Lung (tissue), 12 donors: ENCODE results near the gene CLCN2. TPM values are rescaled to one million over a fixed set of nuclear protein-coding genes. Genes with fewer than 3 reads are reported as not detected.

ENCODE experiments used
- ATAC-seq: fragments of 200-7000 bp; cut with Tn5 transposase; one replicate; pipeline ENCODE4 v1.9.1; 2020; ENCODE audit warnings: moderate number of reproducible peaks; ENCODE audit not compliant: insufficient read depth, low FRiP score
- DNase-seq, 3 donors: peaks; one replicate each; pipeline ENCODE4 v3.0.0-alpha.2; 2013 to 2017
- H3K27ac ChIP-seq, 2 donors: one replicate each; pipeline ENCODE4 v1.5.1; 2013; ENCODE audit warnings: mild to moderate bottlenecking in 2 of 2, moderate library complexity in 2 of 2, control low read depth in 1 of 2, inconsistent platforms in 1 of 2, low read depth in 1 of 2, low read length in 1 of 2
- H3K27me3 ChIP-seq, 3 donors: one replicate each; pipeline ENCODE4 v1.5.1; 2013; ENCODE audit warnings: low read length in 2 of 3; ENCODE audit not compliant: control insufficient read depth in 3 of 3, insufficient read depth in 3 of 3
- H3K36me3 ChIP-seq, 4 donors: one replicate each; pipeline ENCODE4 v1.5.1; 2013; ENCODE audit warnings: low read length in 4 of 4, mild to moderate bottlenecking in 1 of 4, moderate library complexity in 1 of 4; ENCODE audit not compliant: control insufficient read depth in 4 of 4, insufficient read depth in 4 of 4
- H3K4me1 ChIP-seq, 5 donors: one replicate each; pipeline ENCODE4 v1.5.1; 2013; ENCODE audit warnings: low read length in 5 of 5, mild to moderate bottlenecking in 2 of 5, moderate library complexity in 1 of 5; ENCODE audit not compliant: control insufficient read depth in 5 of 5, insufficient read depth in 5 of 5
- H3K4me3 ChIP-seq: one replicate; pipeline ENCODE4 v1.5.1; 2013; ENCODE audit warnings: mild to moderate bottlenecking, control low read depth, moderate library complexity
- H3K9ac ChIP-seq, 2 donors: one replicate each; pipeline ENCODE4 v1.5.1; 2013; ENCODE audit warnings: low read length in 2 of 2, control low read depth in 1 of 2; ENCODE audit not compliant: insufficient read depth in 1 of 2
- H3K9me3 ChIP-seq, 4 donors: one replicate each; pipeline ENCODE4 v1.5.1; 2013; ENCODE audit warnings: low read length in 3 of 4, mild to moderate bottlenecking in 1 of 4, moderate library complexity in 1 of 4; ENCODE audit not compliant: control insufficient read depth in 4 of 4, insufficient read depth in 3 of 4
- CTCF ChIP-seq: IDR thresholded peaks from 2 replicates; pipeline ENCODE4 v1.5.1; 2012; ENCODE audit warnings: mild to moderate bottlenecking; ENCODE audit errors: control extremely low read depth, extremely low read depth
- WGBS, 2 donors: extraction: QIAGEN DNeasy Blood & Tissue Kit; methylation state at CpG; one replicate each; pipeline ENCODE4 v1.1.7; 2013; 5-methylcytosine and 5-hydroxymethylcytosine counted together
- polyA plus RNA-seq, 2 donors: library from polyadenylated mRNA; stranded (reverse); fragments of 200-250 nt; gene quantifications; one replicate each; pipeline ENCODE4 v1.2.1, GENCODE V29; 2013
- total RNA-seq, 2 donors: library from RNA; depleted of rRNA in 1 of 2; stranded (reverse); fragments of >200 nt in 1 of 2; gene quantifications; one replicate each; pipeline ENCODE4 v1.2.1, GENCODE V29; 2014 to 2021
- donor health status: control.
- donor health status: control.
- donor health status: Bipolar disorder and iron deficiency.
- donor health status: healthy.
- donor health status: DM: yes; HTN: yes; CAD: no.

CLCN2 gene
- total and polyA plus RNA-seq, 4 donors = 2.7 to 8.7 (median 5.4) TPM

- no peak overlapping the region for H3K9ac ChIP-seq
- H3K4me3 ChIP-seq = no peak overlapping the region
- no peaks in the 10 kb centered on the region for H3K27me3 ChIP-seq
- no peak overlapping the region for H3K27ac ChIP-seq
- no peak for TF ChIP-seq CTCF
- H3K4me1 ChIP-seq = peaks cover 0 to 17% (median 1%) of the 10 kb centered on the region in 5 donors
- H3K36me3 ChIP-seq = peaks cover 2 to 7% (median 3%) of the 10 kb centered on the region in 4 donors
- ATAC-seq (no peak), DNase-seq (no peak)
- 80 to 82% methylated on average over 6 of the region's 6 CpGs for WGBS, 2 donors
- no peaks in the 10 kb centered on the region for H3K9me3 ChIP-seq
Observed at GRCh38 chr3:184373422-184373821, 12.0 kb upstream of the CLCN2 start.

GRCh38 chr3:184372911-184373310, 11.5 kb upstream of the CLCN2 start:
- Histone ChIP-seq H3K4me1 (peaks cover 0 to 12% (median 1%) of the 10 kb centered on the region in 5 donors), H3K27me3 (no peaks in the 10 kb centered on the region), H3K4me3 (no peak overlapping the region), H3K9ac (no peak overlapping the region), H3K9me3 (no peaks in the 10 kb centered on the region), H3K27ac (no peak overlapping the region), H3K36me3 (peaks cover 3 to 8% (median 7%) of the 10 kb centered on the region in 4 donors)
- TF ChIP-seq CTCF = no peak
- ATAC-seq (no peak), DNase-seq (no peak)
- 73 to 84% methylated on average over 5 of the region's 5 CpGs for WGBS, 2 donors

GRCh38 chr3:184372296-184372821, 11.0 kb upstream of the CLCN2 start:
- DNase-seq (no peak), ATAC-seq (no peak)
- no peak for TF ChIP-seq CTCF
- Histone ChIP-seq H3K4me3 (no peak overlapping the region), H3K27me3 (no peaks in the 10 kb centered on the region), H3K9ac (no peak overlapping the region), H3K9me3 (no peaks in the 10 kb centered on the region), H3K36me3 (peaks cover 3 to 11% (median 8%) of the 10 kb centered on the region in 4 donors), H3K27ac (no peak overlapping the region), H3K4me1 (peaks cover 0 to 7% (median 1%) of the 10 kb centered on the region in 5 donors)
- 74 to 85% methylated on average over 8 of the region's 8 CpGs for WGBS, 2 donors

GRCh38 chr3:184371570-184372018, 10.2 kb upstream of the CLCN2 start:
- Histone ChIP-seq H3K4me1 (peaks cover 0 to 7% (median 3%) of the 10 kb centered on the region in 5 donors), H3K36me3 (peaks cover 8 to 15% (median 11%) of the 10 kb centered on the region in 4 donors), H3K27ac (no peak overlapping the region), H3K4me3 (no peak overlapping the region), H3K9me3 (no peaks in the 10 kb centered on the region), H3K27me3 (no peaks in the 10 kb centered on the region), H3K9ac (no peak overlapping the region)
- TF ChIP-seq CTCF = peak; percentile 93
- 44 to 45% methylated on average over 5 of the region's 5 CpGs for WGBS, 2 donors
- ATAC-seq = peak; percentile 81
- DNase-seq = peak; percentile 82 to 91 (median 85)
